ENCODE data around the gene CALN1. TPM values are rescaled to one million over a fixed set of nuclear protein-coding genes. Genes with fewer than 3 reads are reported as not detected.

The CALN1 gene
- polyA plus RNA-seq, 3 donors: under 0.01 TPM; not detected in 2

DNA sequence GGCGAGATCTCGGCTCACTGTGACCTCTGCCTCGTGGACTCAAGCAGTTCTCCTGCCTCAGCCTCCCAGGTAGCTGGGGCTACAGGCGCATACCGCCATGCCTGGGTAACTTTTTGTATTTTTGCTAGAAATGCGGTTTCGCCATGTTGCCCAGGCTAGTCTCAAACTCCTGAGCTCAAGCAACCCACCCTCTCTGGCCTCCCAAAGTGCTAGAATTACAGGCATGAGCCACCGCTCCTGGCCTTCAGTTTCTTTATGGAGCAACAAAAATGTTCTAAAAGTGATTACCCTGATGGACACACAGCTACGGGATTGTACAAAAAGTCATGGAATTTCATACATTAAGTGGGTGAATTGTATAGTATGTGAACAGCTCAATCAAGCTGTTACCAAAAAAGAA is 216.0 kb downstream of the CALN1 start:
- no peaks in the 10 kb centered on the region for H3K4me1 ChIP-seq (ENCODE audit: control insufficient read depth in 1 of 2, insufficient read depth in 2 of 2, low read length in 2 of 2)

DNA sequence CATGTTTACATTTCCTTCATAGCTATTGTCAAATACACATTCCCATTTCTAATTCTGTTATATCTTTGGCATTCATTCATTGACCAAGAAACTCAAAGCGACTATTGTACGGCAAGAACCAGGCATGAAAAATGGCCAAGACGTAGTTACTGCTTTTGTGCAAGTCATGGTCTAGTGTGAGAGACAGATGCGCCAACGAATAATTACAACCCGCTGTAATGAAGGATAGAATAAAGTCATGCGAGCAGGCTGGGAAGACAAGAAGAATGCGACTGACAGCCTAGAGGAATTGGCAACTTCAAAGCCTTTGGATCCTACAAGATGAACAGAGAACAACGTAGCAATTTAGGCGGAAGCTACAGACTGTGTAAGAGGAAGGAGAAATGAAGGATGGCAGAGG is 221.2 kb downstream of the CALN1 start:
- no peak overlapping the region for H3K9ac ChIP-seq (ENCODE audit: insufficient read depth, low read length, poor library complexity, severe bottlenecking)
- H3K27me3 ChIP-seq (ENCODE audit: control insufficient read depth in 2 of 2, insufficient read depth in 2 of 2, low read length in 2 of 2): no peaks in the 10 kb centered on the region
- no peaks in the 10 kb centered on the region for H3K79me2 ChIP-seq (ENCODE audit: insufficient read depth, low read length)
- no peaks in the 10 kb centered on the region for H3K4me1 ChIP-seq (ENCODE audit: control insufficient read depth in 1 of 2, insufficient read depth in 2 of 2, low read length in 2 of 2)
- H2AFZ ChIP-seq (ENCODE audit: insufficient read depth, low read depth, low read length, poor library complexity, severe bottlenecking): no peak overlapping the region
- H3K4me3 ChIP-seq (replicated peaks in 1 of 3; ENCODE audit: low read depth in 2 of 3, low read length in 3 of 3): no peak overlapping the region
- no peaks in the 10 kb centered on the region for H3K9me3 ChIP-seq (replicated peaks in 1 of 2; ENCODE audit: control insufficient read depth in 1 of 2, insufficient read depth in 1 of 2, low read length in 2 of 2)
- Mint-ChIP-seq H3K4me1 (no peaks in the 10 kb centered on the region), H3K4me3 (no peak overlapping the region), H3K36me3 (no peaks in the 10 kb centered on the region), H3K27me3 (ENCODE audit: low read depth in 3 of 3) (no peaks in the 10 kb centered on the region), H3K9me3 (peaks cover 0 to 6% (median 2%) of the 10 kb centered on the region in 7 donors), H3K27ac (no peak overlapping the region)
- 91% methylated on average over 9 of the region's 10 CpGs for WGBS (ENCODE audit: insufficient coverage)
- H3K4me2 ChIP-seq (replicated peaks; ENCODE audit: extremely low read depth, low read length, poor library complexity, severe bottlenecking): no peak overlapping the region
- TF ChIP-seq, protein P1, sequence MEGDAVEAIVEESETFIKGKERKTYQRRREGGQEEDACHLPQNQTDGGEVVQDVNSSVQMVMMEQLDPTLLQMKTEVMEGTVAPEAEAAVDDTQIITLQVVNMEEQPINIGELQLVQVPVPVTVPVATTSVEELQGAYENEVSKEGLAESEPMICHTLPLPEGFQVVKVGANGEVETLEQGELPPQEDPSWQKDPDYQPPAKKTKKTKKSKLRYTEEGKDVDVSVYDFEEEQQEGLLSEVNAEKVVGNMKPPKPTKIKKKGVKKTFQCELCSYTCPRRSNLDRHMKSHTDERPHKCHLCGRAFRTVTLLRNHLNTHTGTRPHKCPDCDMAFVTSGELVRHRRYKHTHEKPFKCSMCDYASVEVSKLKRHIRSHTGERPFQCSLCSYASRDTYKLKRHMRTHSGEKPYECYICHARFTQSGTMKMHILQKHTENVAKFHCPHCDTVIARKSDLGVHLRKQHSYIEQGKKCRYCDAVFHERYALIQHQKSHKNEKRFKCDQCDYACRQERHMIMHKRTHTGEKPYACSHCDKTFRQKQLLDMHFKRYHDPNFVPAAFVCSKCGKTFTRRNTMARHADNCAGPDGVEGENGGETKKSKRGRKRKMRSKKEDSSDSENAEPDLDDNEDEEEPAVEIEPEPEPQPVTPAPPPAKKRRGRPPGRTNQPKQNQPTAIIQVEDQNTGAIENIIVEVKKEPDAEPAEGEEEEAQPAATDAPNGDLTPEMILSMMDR (IDR thresholded peaks at IDR 0.05): no peak
- intact Hi-C loops (cut with micrococcal nuclease): no loop called here
- H4K20me1 ChIP-seq (ENCODE audit: insufficient read depth, low read length): no peaks in the 10 kb centered on the region
- DNase-seq: no peak
- H3K36me3 ChIP-seq (replicated peaks in 1 of 2; ENCODE audit: control insufficient read depth in 1 of 2, insufficient read depth in 2 of 2, low read length in 2 of 2): no peaks in the 10 kb centered on the region
- no peak overlapping the region for H3K27ac ChIP-seq (ENCODE audit: low read depth in 1 of 2, low read length in 2 of 2)

More for the DNA sequence above, 216.0 kb downstream of the CALN1 start:
- Histone ChIP-seq H3K9me3 (replicated peaks in 1 of 2; ENCODE audit: control insufficient read depth in 1 of 2, insufficient read depth in 1 of 2, low read length in 2 of 2) (no peaks in the 10 kb centered on the region), H3K9ac (ENCODE audit: insufficient read depth, low read length, poor library complexity, severe bottlenecking) (no peak overlapping the region), H4K20me1 (ENCODE audit: insufficient read depth, low read length) (no peaks in the 10 kb centered on the region), H2AFZ (ENCODE audit: insufficient read depth, low read depth, low read length, poor library complexity, severe bottlenecking) (no peak overlapping the region), H3K79me2 (ENCODE audit: insufficient read depth, low read length) (no peaks in the 10 kb centered on the region), H3K27me3 (ENCODE audit: control insufficient read depth in 2 of 2, insufficient read depth in 2 of 2, low read length in 2 of 2) (no peaks in the 10 kb centered on the region), H3K27ac (ENCODE audit: low read depth in 1 of 2, low read length in 2 of 2) (no peak overlapping the region), H3K4me2 (replicated peaks; ENCODE audit: extremely low read depth, low read length, poor library complexity, severe bottlenecking) (no peak overlapping the region), H3K36me3 (replicated peaks in 1 of 2; ENCODE audit: control insufficient read depth in 1 of 2, insufficient read depth in 2 of 2, low read length in 2 of 2) (no peaks in the 10 kb centered on the region), H3K4me3 (replicated peaks in 1 of 3; ENCODE audit: low read depth in 2 of 3, low read length in 3 of 3) (no peak overlapping the region)
- Mint-ChIP-seq H3K4me1 (no peaks in the 10 kb centered on the region), H3K27ac (no peak overlapping the region), H3K27me3 (ENCODE audit: low read depth in 3 of 3) (peaks cover 0 to 2% (median 2%) of the 10 kb centered on the region in 3 donors), H3K9me3 (peaks cover 0 to 4% (median 2%) of the 10 kb centered on the region in 7 donors), H3K4me3 (no peak overlapping the region), H3K36me3 (no peaks in the 10 kb centered on the region)
- intact Hi-C loops (cut with micrococcal nuclease): no loop called here
- no peak for DNase-seq
- WGBS (ENCODE audit: insufficient coverage): 95% methylated on average over 7 of the region's 9 CpGs
- TF ChIP-seq, protein P1 (IDR thresholded peaks at IDR 0.05): no peak

All from CD14-positive monocyte (primary cell).